Activated CD4-positive, alpha-beta T cell treated with anti-CD3 and anti-CD28 coated beads, Interleukin-2, Interleukin-4, amounts not matched to agents 100 ng/mL and 50 ng/mL, durations not matched to agents 16 hours and 8 hours (primary cell): ENCODE results near the gene DNM1.

Source experiments
- DNase-seq: peaks from one replicate; pipeline ENCODE4 v3.0.0-alpha.2; 2020; ENCODE audit warnings: low spot score

Gene DNM1

GRCh38 chr9:128205296-128205944, 2.2 kb downstream of the DNM1 start:
- no peak for DNase-seq

DNA sequence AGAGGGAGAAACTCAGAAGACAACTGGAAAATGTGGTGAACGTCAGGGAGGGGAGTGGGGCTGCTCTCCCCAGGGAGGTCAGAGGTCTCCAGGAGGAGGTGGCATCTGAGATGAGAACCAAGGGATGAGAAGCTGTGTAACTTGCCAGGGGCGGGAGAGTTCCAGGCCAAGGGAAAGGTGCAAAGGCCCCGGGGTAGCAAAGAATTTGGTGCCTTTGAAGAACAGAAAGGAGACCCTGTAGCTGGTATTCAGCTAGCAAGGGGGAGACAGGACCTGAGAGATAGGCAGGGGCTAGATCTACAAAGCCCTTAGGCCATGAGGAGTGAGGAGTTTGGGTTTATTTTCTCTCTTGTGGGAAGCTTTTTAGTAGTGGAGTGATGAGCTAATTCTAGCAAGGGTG, 3.3 kb downstream of the DNM1 start:
- no peak for DNase-seq

DNA sequence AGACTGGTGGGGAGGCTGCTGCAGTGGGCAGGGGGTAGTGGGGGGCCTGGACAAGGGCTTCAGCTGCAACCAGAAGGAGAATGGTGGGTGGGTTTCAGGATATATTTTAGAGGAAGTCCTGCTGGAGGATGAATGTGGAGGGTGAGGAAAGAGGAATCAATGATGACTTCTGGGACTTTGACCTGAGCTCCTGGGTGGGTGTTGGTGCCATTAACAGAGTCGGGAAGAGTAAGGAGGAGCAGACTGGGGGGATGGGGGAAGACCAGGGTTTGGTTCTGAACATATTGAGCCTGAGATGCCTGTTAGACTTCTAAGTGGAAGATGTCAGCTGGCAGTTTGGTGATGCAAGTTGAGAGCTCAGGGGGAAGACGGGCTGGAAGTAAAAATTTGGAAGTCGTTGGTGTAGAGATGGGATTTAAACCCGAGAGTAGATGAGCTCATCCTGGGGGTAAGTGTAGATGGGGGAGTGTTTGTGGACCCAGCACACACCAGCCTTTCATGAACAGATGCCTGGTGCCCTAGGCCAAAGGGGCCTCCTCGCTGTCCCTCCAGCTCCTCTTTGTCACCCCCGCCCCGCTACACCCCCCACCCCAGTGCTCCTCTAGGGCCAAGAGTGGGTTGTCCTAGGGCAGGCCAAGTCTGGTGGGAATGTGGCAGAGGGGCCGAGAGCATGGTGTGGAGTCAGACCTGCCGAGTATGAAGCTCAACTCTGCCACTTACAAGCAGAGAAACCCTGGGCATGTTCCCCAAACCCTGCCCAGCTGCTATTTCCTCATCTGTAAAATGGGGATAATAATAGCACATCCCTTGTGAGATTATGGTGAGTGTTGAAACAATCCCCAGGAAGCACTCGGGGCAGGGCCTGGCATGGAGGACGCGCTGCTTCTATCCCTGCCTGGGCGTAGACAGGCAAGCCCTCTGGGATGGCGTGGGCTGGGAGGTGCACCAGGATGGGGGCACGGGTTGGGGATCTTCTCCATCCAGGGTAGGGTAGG, 4.0 kb downstream of the DNM1 start:
- DNase-seq, result no peak

DNA sequence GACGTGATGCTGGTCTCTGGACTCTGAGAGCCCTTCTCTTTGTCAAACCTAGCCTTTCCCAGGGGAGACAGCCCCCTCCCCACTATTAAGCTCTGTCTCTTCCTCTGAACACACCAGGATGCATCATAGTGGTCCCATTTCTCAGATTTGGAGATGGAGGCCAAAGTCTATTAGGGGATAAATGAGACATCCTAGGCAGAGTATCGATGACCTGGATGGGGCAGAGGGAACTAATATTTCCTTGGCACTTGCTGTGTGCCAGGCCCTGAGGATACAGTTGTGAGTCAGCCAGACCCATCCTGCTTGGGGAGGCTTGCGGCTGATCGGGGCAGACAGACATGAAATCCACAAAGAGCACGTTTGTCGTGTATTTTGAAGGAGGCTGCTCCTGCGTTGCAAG, 5.2 kb downstream of the DNM1 start:
- no peak for DNase-seq

GRCh38 chr9:128208946-128209669, 5.9 kb downstream of the DNM1 start:
- DNase-seq, result no peak

GRCh38 chr9:128211186-128211980, 8.2 kb downstream of the DNM1 start:
- DNase-seq, result no peak

GRCh38 chr9:128211981-128212281, 8.8 kb downstream of the DNM1 start:
- DNase-seq, result no peak

DNA sequence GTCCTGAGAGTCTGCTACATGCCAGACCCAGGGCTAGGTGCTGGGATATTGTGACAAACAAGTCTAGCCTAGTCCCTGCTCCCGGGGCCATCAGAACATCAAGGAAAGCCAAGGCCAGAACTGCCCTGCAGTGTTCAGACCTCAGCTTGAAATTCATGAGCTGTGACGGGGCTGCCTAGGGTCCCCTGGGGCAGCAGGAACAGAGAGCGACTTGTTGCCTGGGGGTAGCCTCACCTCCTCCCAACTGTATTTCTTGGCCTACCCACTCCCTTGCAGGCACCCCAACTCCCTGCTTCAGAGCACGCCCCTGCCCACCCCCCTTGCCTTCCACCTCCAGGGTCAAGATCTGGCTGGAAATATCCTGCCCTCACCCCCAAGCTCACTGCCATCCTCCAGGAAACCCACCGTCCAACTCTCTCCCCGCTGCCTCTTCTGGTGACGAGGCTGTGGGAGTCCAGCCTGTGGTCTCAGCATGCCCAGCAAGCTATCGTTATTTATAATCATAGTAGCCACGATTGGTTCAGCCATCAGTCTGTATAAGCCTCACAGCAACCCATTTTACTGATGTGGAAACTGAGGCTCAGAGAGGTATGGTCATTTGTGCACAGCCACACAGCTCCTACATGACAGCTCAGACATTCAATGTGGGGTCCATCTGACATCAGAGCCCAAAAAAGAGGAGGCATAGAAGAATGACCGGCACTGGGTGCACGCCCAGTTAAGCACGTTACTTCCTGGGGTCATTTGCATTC, 10.7 kb downstream of the DNM1 start:
- no peak for DNase-seq

DNA sequence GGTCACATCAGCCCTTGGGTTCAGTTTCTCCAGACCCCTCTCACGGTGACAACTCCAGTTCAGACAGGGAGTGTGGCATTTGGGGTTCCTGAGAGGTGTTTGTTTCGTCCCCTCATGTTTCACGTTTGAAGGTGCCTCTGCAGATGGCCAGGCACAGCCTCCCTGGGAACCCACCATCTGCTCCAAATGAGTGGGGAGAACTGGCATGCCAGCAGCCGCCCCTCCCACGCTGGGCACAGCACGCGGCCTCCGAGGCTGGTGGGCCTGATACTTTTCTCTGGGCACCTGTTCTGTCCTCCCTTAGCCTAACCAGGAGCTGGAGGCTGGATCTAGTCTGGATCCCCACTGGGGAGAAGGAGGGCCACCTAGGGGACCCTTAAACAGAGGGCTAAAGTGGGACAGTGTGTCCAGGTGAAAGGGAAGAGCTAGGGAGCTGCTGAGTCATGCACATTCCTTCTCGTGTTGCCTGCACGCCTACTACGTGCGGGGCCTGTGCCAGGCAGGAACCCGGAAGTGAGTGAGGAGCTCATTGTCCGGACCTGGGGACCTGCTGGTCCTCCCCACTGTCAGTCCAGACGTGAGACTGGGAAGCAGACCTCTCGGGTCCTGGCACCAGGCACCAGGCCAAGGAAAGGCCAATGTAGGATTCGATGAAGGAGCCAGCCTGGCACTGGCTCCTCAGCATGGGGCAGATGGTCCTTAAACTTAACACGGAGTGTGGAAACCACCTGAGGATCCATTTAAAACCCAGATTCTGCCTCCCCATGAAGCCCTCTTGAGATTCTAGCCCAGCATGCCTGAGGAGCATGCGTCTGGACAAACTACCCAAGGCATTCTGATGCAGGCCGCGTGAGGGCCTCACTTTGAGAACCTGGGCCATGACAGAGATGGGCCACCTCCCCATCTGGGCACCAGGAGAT, 11.7 kb downstream of the DNM1 start:
- DNase-seq, result no peak

DNA sequence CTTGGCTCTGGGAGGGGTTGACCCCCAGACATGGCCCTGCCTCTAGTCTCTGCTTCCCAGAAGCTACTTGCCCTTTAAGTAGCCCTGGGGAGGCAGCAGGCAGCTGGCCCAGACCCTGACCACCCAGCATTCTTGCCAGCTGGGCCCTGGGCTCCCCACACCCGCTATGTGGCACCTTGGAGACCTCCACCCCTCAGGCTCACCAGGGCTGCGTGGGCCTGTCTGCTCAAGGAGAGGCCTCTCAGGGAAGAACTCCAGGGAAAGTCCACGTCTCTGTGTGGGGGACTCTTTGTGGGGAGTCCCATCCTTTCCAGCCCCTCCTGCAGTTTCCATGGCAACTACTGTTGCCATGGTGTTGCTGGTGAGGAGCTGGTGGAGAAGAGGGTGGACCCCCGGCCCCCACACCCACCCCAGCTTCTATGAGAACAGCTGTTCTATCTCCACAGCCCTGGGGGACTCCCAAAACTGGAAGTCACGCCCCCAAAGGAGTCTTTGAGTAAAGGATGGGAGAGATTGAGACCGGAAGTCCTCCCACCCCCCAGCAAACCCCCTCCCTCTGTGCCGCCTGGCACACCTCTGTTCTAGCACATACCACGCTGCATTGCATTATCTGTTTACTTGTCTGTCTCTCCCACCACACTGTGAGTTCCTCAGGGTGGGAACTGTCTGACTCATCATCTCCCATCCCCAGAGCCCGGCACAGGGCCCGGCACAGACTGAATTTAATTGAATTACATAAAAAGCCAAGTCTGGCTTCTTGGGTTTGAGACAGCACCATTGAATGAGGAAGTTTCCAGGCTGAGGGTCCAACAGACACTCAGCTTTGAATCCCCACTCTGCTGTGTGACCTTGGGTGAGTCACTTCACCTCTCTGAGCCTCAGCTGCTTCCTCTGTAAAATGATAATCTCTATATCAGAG, 12.6 kb downstream of the DNM1 start:
- no peak for DNase-seq

DNA sequence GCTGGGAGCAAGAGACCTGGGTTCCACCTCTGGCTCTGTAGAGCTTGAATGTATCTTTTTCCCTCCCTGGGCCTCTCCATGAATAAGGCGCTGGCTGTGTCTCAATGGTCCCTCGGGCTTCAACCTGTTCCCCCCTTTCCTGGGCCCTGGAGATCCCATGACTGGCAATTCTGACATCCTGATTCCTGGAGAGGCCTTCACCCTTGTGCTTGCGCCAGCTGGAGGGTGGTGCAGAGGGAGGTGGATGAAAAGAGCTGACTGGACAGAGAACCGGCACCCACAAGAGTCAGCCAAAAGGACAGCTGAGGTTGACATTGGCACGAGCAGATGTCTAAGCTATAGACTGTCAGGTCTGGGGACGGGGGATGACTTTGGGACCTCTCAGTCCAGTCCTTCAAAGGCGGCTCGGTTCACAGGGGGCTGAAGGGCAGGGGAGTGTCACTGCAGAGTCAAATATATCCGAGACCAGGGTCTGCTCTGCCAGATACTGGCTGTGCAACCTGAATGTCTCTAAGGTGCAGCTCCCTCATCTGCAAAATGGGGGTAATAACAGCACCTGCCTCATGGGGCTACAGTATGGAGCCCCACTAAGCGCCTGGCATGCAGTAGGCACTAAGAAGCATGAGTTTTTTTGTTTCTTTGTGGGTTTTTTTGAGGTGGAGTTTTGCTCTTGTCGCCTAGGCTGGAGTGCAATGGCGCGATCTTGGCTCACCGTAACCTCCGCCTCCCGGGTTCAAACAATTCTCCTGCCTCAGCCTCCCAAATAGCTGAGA, 13.8 kb downstream of the DNM1 start:
- DNase-seq, result no peak

- no peak for DNase-seq
Measured at GRCh38 chr9:128218172-128218517, 15.0 kb downstream of the DNM1 start.

GRCh38 chr9:128218518-128219389, 15.6 kb downstream of the DNM1 start:
- DNase-seq, result peak; percentile 97

- no peak for DNase-seq
Measured at GRCh38 chr9:128219831-128220230, 16.7 kb downstream of the DNM1 start.

- no peak for DNase-seq
Measured at GRCh38 chr9:128222026-128222425, 18.8 kb downstream of the DNM1 start.

- DNase-seq, result no peak
Measured at GRCh38 chr9:128222880-128223670, 19.9 kb downstream of the DNM1 start.

- no peak for DNase-seq
Measured at GRCh38 chr9:128224877-128225276, 21.7 kb downstream of the DNM1 start.
